ENCODE data around the gene CD9.

GRCh38 chr12:6241495-6241894, 41.3 kb downstream of the CD9 start:
- no peak for TF ChIP-seq EZH2 (IDR thresholded peaks at IDR 0.05)
- TF ChIP-seq POLR2AphosphoS5 (IDR thresholded peaks at IDR 0.05; ENCODE audit: borderline replicate concordance, low read depth, low read length): no peak

Data from SK-N-MC (cell line).